H1 (cell line): Measurements from ENCODE around the gene SEMA4C.

Experiments
- BCL11A ChIP-seq, 2 experiments: IDR thresholded peaks; one replicate each; pipeline ENCODE4 v1.6.1; 2011; ENCODE audit warnings: low read depth in 2 of 2, low read length in 2 of 2, mild to moderate bottlenecking in 2 of 2
- CBX5 ChIP-seq: fragments of 300-800, 300-1000 bp; sonication (generic); IDR thresholded peaks from 2 replicates; pipeline ENCODE4 v1.7.1; 2016; ENCODE audit warnings: antibody characterized with exemption, low read length, low read depth
- CHD2 ChIP-seq: IDR thresholded peaks from 2 replicates; pipeline ENCODE4 v1.6.1; 2012; ENCODE audit warnings: low read length, improper control_type of control experiment
- CTCF ChIP-seq, 3 experiments: IDR thresholded peaks; 1 replicate in 2 of 3; 2 replicates in 1 of 3; pipeline versions ENCODE4 v1.5.1 to v1.6.1; 2011; ENCODE audit warnings: low read length in 3 of 3, mild to moderate bottlenecking in 3 of 3, inconsistent platforms in 2 of 3, low read depth in 1 of 3, moderate library complexity in 1 of 3; ENCODE audit not compliant: insufficient read depth in 1 of 3; ENCODE audit errors: control extremely low read depth in 1 of 3
- EGR1 ChIP-seq: IDR thresholded peaks from 2 replicates; pipeline ENCODE4 v1.6.1; 2011; ENCODE audit warnings: low read depth, low read length, borderline replicate concordance
- EZH2 ChIP-seq: fragments of 200-600 bp; sonication (generic); IDR thresholded peaks from 2 replicates; pipeline ENCODE4 v1.7.1; 2012; ENCODE audit warnings: low read depth, mild to moderate bottlenecking, moderate library complexity, low read length, inconsistent platforms; ENCODE audit not compliant: severe bottlenecking
- HDAC6 ChIP-seq: IDR thresholded peaks from one replicate; pipeline ENCODE4 v1.7.1; 2012; ENCODE audit warnings: low read depth, mild to moderate bottlenecking, inconsistent platforms, low read length, moderate library complexity
- PHF8 ChIP-seq: fragments of 200-600 bp; sonication (generic); conservative IDR thresholded peaks from 2 replicates; pipeline ENCODE4 v1.7.1; 2012; ENCODE audit warnings: low read depth, mild to moderate bottlenecking, inconsistent platforms, low read length, moderate library complexity
- RFX5 ChIP-seq: IDR thresholded peaks from 2 replicates; pipeline ENCODE4 v1.6.1; 2011; ENCODE audit warnings: low read depth, low read length, improper control_type of control experiment, borderline replicate concordance
- RNF2 ChIP-seq: fragments of 200-900, 300-1000 bp; sonication (generic); IDR thresholded peaks from 2 replicates; pipeline ENCODE4 v1.7.1; 2016; ENCODE audit warnings: borderline replicate concordance, low read depth, mild to moderate bottlenecking, antibody characterized with exemption, low read length; ENCODE audit not compliant: poor library complexity, severe bottlenecking; ENCODE audit errors: missing control alignments
- TEAD4 ChIP-seq: IDR thresholded peaks from 2 replicates; pipeline ENCODE4 v1.6.1; 2012; ENCODE audit warnings: low read depth, low read length, inconsistent platforms, mixed read lengths
- TF ChIP-seq, protein P1 (sequence below): IDR thresholded peaks from 2 replicates; pipeline ENCODE4 v1.6.1; 2011; ENCODE audit warnings: low read length, improper control_type of control experiment

DNA sequence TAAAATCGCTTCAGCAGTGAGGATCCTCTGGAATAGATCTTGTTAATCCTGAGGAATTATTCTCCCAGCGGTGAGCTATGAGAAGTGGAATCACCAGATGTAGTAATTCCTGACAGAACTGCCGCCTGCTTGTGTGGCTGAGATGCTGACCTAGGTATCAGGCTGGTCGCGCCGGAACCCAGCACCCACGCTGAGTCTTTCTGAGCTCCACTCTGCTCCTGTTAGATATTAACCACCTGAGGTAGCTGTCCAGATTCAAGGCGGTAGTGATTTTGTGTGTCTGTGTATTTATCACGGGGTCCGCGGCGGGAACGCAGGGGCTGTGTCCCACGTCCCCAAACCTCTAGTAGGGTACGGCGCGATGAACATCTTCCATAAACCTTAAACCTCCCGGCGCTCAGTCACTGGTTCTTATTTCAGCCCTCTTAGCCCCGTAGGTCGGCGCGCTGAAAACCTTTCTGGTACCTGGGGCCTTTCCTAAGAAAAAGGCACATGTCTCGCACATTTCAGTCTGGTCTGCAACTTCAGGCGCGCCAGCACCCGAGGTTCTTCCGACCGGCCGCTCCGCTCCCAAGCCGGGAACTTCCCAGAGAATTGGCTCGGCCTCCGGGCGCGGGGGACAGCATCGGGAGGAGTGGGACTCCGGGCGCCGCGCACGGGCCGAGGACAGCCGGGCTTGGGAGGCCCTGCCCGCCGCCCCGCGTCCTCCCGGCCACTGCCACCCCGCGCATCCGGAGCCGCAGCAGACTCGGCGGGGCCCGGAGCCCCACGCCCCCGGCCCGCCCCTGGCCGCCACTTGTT lies 54.4 kb downstream of the SEMA4C start:
- TF ChIP-seq RNF2 (no peak), TEAD4 (no peak), CHD2 (no peak), EZH2 (no peak), CTCF (IDR thresholded peaks at IDR 0.05; ENCODE audit: control extremely low read depth in 1 of 3, insufficient read depth in 1 of 3, low read depth in 1 of 3, low read length in 3 of 3) (no peak), BCL11A (IDR thresholded peaks at IDR 0.05; ENCODE audit: low read depth in 2 of 2, low read length in 2 of 2) (no peak), CBX5 (no peak), RFX5 (no peak), HDAC6 (no peak), EGR1 (no peak), PHF8 (no peak; the same call in 1 of the 2 replicates)
- TF ChIP-seq, protein P1, sequence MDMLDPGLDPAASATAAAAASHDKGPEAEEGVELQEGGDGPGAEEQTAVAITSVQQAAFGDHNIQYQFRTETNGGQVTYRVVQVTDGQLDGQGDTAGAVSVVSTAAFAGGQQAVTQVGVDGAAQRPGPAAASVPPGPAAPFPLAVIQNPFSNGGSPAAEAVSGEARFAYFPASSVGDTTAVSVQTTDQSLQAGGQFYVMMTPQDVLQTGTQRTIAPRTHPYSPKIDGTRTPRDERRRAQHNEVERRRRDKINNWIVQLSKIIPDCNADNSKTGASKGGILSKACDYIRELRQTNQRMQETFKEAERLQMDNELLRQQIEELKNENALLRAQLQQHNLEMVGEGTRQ, result no peak
